Hindlimb muscle (tissue), 1 donor: Measurements from ENCODE around the gene PIK3AP1. TPM values are rescaled to one million over a fixed set of nuclear protein-coding genes. Genes with fewer than 3 reads are reported as not detected.
"Not testable (repeated sequence)": the region's sequence is repeated elsewhere in the genome, so short reads cannot be mapped to it uniquely, and the experiment has no call there.

Source experiments
- DNase-seq: peaks from one replicate; pipeline ENCODE4 v3.0.0-alpha.2; 2013
- polyA plus RNA-seq: library from polyadenylated mRNA; unstranded; fragments of 120-200 nt; gene quantifications from one replicate; pipeline ENCODE4 v1.2.1, GENCODE V29; 2013; ENCODE audit not compliant: insufficient read length

Gene PIK3AP1, protein sequence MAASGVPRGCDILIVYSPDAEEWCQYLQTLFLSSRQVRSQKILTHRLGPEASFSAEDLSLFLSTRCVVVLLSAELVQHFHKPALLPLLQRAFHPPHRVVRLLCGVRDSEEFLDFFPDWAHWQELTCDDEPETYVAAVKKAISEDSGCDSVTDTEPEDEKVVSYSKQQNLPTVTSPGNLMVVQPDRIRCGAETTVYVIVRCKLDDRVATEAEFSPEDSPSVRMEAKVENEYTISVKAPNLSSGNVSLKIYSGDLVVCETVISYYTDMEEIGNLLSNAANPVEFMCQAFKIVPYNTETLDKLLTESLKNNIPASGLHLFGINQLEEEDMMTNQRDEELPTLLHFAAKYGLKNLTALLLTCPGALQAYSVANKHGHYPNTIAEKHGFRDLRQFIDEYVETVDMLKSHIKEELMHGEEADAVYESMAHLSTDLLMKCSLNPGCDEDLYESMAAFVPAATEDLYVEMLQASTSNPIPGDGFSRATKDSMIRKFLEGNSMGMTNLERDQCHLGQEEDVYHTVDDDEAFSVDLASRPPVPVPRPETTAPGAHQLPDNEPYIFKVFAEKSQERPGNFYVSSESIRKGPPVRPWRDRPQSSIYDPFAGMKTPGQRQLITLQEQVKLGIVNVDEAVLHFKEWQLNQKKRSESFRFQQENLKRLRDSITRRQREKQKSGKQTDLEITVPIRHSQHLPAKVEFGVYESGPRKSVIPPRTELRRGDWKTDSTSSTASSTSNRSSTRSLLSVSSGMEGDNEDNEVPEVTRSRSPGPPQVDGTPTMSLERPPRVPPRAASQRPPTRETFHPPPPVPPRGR
- 3.2 TPM for polyA plus RNA-seq

DNA sequence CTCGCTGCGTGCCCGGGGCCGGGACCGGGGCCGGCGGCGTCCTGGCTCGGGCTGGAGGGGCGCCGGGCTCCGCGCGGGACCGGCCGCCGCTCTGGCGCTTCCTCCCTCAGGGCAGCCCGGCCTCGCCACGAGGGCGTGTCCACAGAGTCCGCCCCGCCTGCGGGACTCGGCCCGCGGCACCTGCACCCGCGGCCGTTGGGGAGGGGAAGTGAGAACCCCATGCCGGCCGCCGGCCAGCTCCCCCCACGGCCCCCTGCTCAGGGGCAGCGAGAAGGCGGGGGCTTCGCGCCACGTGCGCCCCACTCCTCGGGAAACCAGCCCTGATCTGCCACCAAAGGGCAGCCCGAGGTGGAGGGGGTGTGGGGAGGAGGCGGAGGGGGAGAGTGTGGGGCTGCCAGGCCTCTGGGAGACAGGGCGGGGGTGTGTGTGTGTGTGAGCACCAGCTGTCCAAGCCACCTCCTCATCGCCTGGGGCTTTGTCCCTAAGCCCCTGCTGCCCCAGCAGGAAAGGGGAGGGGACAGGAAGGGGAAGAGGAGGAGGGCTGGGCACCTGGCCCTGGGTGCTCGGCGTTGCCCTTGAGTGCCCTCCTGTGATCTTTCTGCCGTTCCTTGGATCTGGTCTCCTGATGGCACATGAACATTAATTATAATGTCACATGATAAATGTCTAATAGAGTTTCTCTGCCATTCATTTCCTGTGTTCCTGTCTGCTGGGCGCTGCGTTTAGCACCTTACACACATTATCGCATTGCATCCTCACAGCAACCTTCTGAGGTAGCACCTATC lies at the start of gene PIK3AP1:
PIK3AP1 (minus strand) TSS at position 93 of the 785 bp plus-strand sequence. CDS start 120 bp downstream, outside the sequence.
- DNase-seq = no peak

DNA sequence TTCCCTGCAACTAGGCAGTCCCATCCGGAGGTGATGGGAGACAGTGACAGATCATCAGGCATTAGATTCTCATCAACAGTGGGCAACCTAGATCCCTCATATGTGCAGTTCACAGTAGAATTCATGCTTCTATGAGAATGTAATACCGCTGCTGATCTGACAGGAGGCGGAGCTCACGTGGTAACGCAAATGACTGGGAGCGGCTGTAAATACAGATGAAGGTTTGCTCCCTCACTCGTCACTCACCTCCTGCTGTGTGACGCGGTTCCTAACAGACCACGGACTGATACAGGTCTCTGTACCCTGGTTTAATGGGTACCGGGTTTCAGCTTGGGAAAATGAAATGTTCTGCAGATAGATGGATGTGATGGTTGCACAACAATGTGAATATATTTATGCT lies 47.8 kb upstream of the PIK3AP1 start:
- no peak for DNase-seq

GRCh38 chr10:96767611-96768010 lies 47.3 kb upstream of the PIK3AP1 start:
- DNase-seq = no peak

GRCh38 chr10:96765406-96766240 lies 45.3 kb upstream of the PIK3AP1 start:
- DNase-seq = no peak

GRCh38 chr10:96764425-96765060 lies 44.2 kb upstream of the PIK3AP1 start:
- no peak for DNase-seq

GRCh38 chr10:96758423-96758822 lies 38.1 kb upstream of the PIK3AP1 start:
- no peak for DNase-seq

DNA sequence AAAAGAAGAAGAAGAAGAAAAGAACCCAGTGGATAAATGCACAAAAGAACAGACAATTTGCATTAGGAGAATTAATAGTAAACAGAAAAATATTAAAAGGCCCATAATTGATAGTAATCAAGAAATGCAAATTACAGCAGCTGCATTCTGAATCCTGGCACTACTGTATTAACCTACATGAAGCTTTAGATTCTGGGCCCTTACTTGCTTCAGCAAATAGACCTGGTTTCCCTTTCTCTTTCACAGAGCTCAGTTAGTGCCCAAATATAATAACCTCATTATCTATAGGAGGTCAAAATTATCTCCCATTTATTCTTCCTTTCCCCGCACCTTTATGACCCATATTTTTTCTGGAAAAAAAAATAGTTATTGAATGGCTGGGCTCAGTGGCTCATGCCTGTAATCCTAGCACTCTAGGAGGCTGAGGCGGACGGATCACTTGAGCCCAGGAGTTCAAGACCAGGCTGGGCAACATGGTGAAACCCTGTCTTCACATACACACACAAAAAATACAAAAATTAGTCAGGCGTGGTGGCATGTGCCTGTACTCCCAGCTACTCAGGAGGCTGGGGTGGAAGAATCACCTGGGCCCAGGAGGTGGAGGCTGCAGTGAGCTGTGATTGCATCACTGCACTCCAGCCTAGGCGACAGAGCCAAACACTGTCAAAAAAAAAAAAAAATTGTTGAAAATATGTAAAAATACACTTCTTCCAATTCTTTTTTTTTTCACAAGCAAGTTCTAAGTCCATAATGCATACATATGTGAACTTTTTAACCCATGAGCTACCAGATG lies 36.0 kb upstream of the PIK3AP1 start:
- no peak for DNase-seq

GRCh38 chr10:96753956-96754355 lies 33.6 kb upstream of the PIK3AP1 start:
- DNase-seq = no peak

DNA sequence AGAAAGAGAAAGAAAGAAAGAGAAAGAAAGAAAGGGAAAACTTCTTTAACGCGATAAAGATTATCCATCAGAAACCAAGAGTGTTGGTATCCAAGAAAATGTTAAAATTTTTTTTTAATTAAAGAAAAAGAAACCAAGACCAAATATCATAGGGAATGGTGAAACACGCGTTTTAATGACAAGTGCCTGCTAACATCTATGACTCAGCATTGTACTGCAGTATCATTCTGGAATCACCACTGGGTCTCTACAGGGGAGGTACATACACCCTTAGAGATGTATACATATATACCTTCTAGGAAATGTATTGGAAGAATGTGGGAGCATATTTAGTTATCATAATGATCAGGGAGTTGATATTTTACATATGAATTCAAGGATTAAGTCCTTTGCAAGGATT lies 32.1 kb upstream of the PIK3AP1 start:
- DNase-seq = no peak

- DNase-seq = not testable (repeated sequence)
Measured at GRCh38 chr10:96750316-96750715, 30.0 kb upstream of the PIK3AP1 start.

- DNase-seq = no peak
Measured at GRCh38 chr10:96747734-96748550, 27.6 kb upstream of the PIK3AP1 start.

DNA sequence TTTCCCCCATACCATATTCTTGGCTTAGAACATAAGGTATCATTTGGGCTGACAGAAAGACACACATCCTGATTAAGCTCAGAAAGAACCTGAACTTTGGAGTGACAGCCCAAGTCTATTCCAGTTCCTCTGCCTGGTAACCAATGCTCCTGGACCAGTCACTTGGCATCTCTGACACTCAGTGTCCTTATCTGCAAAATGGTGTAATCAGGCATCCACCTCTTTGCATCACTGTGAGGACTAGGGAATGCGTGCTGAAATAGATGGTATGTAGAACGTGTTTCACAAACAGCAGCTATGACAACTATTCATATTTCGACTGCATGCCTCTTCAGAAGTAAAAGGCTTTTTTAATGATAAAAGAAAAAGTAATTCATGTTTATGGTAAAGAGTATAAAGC lies 26.2 kb upstream of the PIK3AP1 start:
- DNase-seq = no peak

DNA sequence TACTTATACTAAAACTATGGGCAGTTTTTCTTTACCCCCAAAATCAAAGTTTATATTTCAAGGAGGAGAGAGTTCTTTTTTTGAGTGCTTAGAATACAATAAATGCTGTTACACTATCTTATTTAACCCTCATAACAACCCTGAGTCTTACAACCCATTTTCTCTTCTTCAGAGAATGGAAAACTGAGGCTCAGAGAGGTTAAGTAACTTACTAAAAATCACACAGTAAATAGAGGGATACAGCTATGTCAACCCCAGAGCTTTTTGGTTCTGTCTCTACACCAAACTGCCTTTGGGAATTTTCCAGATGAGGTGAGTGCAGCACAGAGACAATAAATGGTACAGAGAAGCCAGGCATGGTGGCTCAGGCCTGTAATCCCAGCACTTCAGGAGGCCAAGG lies 25.6 kb upstream of the PIK3AP1 start:
- no peak for DNase-seq

DNA sequence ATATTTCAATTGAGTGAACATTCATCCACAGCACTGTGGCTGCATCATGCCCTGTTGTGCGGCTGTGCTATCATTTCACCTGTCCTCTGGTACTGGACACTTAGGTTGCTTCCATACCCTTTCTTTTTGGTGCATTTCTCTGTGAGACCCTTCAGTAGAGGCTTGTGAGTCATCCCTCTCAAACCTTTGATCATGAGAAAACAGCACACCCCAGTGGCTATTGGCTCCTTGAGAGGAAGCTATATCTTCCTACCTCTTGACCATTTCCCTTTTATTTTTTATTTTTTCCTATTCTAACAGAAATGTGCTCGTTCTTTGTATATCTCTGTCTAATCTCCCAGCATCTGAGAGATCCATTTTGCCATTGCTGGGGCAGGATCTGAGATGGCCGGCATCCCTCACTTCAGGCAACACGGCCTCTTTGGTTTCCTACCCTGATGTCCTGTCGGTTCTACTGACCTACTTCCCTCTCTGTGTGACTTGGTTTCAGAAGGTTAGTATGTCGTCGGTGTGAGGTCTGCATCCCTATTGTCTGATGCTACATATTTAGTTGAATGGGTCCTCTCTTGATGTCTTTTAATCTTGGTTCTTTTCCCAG lies 23.8 kb upstream of the PIK3AP1 start:
- DNase-seq = no peak

DNA sequence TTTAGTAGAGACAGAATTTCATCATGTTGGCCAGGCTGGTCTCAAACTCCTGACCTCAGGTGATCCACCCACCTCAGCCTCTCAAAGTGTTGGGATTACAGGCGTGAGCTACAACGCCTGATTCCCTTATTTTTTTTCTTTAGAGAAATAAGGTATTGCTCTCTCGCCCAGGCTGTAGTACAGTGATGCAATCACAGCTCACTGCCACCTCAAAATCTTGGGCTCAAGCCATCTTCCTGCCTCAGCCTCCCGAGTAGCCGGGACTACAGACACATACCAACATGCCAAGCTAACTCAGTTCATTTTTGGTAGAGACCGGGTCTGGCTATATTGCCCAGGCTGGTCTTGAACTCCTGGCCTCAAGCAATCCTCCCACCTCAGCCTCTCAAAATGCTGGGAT lies 21.2 kb upstream of the PIK3AP1 start:
- DNase-seq = not testable (repeated sequence)

- DNase-seq = no peak
Measured at GRCh38 chr10:96740579-96741281, 20.4 kb upstream of the PIK3AP1 start.

- no peak for DNase-seq
Measured at GRCh38 chr10:96740141-96740540, 19.8 kb upstream of the PIK3AP1 start.

- not testable (repeated sequence) for DNase-seq
Measured at GRCh38 chr10:96737307-96737902, 17.1 kb upstream of the PIK3AP1 start.
